Right atrium auricular region (tissue), 2 donors: ENCODE measurements around the gene LMTK2. TPM values are rescaled to one million over a fixed set of nuclear protein-coding genes. Genes with fewer than 3 reads are reported as not detected.

Experiments
- DNase-seq: peaks from one replicate; pipeline ENCODE4 v3.0.0-alpha.2; 2019; ENCODE audit warnings: low spot score
- H3K27ac ChIP-seq, 2 donors: fragments of 200-600 bp; sonication (generic); 1 replicate in 1 of 2; 2 replicates in 1 of 2; pipeline ENCODE4 v1.5.1; 2016 to 2019
- H3K27me3 ChIP-seq, 2 donors: fragments of 200-600 bp; sonication (generic); one replicate each; pipeline versions ENCODE4 v1.5.1 to v1.6.0; 2017 to 2019
- H3K36me3 ChIP-seq: fragments of 200-600 bp; sonication (generic); one replicate; pipeline ENCODE4 v1.5.1; 2016
- H3K4me1 ChIP-seq, 2 donors: fragments of 200-600 bp; sonication (generic); one replicate each; pipeline versions ENCODE4 v1.5.1 to v1.6.0; 2017 to 2019
- H3K4me3 ChIP-seq, 2 donors: fragments of 200-600 bp; sonication (generic); 1 replicate in 1 of 2; 2 replicates in 1 of 2; pipeline ENCODE4 v1.5.1; 2017 to 2019; ENCODE audit warnings: mild to moderate bottlenecking in 1 of 2, moderate library complexity in 1 of 2
- H3K9me3 ChIP-seq, 2 donors: fragments of 200-600 bp; sonication (generic); one replicate each; pipeline ENCODE4 v1.5.1; 2019
- CTCF ChIP-seq, 2 donors: fragments of 200-600 bp; sonication (generic); IDR thresholded peaks; one replicate each; pipeline ENCODE4 v1.5.1; 2019; ENCODE audit warnings: antibody characterized with exemption in 2 of 2
- total RNA-seq, 2 donors: library from RNA; depleted of rRNA; stranded (reverse); fragments of >200 nt; gene quantifications; one replicate each; pipeline ENCODE4 v1.1.0, GENCODE V29; 2016

LMTK2 gene
- total RNA-seq, 2 donors from 2014 or later, result 39.2 to 54.1 TPM

- H3K9me3 ChIP-seq, result no peaks in the 10 kb centered on the region
- no peaks in the 10 kb centered on the region for H3K27me3 ChIP-seq
- H3K4me1 ChIP-seq, result peaks cover 0 to 12% of the 10 kb centered on the region in 2 donors
- no peak overlapping the region for H3K4me3 ChIP-seq
- H3K36me3 ChIP-seq, result peaks cover 13% of the 10 kb centered on the region
- H3K27ac ChIP-seq, result no peak overlapping the region
- DNase-seq, result no peak
- no peak for TF ChIP-seq CTCF (IDR thresholded peaks at IDR 0.05)
Measured at GRCh38 chr7:98171449-98171848, 64.8 kb downstream of the LMTK2 start.

GRCh38 chr7:98174334-98175259 lies 67.9 kb downstream of the LMTK2 start:
- Histone ChIP-seq H3K4me3 (no peak overlapping the region), H3K27ac (peak overlapping the region; percentile 44 to 66), H3K9me3 (no peaks in the 10 kb centered on the region), H3K27me3 (no peaks in the 10 kb centered on the region), H3K36me3 (peaks cover 13% of the 10 kb centered on the region), H3K4me1 (peaks cover 0 to 26% of the 10 kb centered on the region in 2 donors)
- no peak for TF ChIP-seq CTCF (IDR thresholded peaks at IDR 0.05)
- no peak for DNase-seq

GRCh38 chr7:98175260-98175940 lies 68.7 kb downstream of the LMTK2 start:
- no peaks in the 10 kb centered on the region for H3K9me3 ChIP-seq
- no peak for DNase-seq
- H3K36me3 ChIP-seq, result peaks cover 13% of the 10 kb centered on the region
- no peak overlapping the region for H3K4me3 ChIP-seq
- TF ChIP-seq CTCF (IDR thresholded peaks at IDR 0.05), result no peak
- H3K4me1 ChIP-seq, result peaks cover 0 to 26% of the 10 kb centered on the region in 2 donors
- peak overlapping the region in 1 of 2 donors; percentile 66 for H3K27ac ChIP-seq
- H3K27me3 ChIP-seq, result no peaks in the 10 kb centered on the region

- no peak overlapping the region for H3K4me3 ChIP-seq
- no peaks in the 10 kb centered on the region for H3K27me3 ChIP-seq
- H3K27ac ChIP-seq, result peak overlapping the region; percentile 73 to 79
- no peak for TF ChIP-seq CTCF (IDR thresholded peaks at IDR 0.05)
- H3K36me3 ChIP-seq, result peaks cover 9% of the 10 kb centered on the region
- H3K4me1 ChIP-seq, result peaks cover 0 to 26% of the 10 kb centered on the region in 2 donors
- no peak for DNase-seq
- no peaks in the 10 kb centered on the region for H3K9me3 ChIP-seq
Measured at GRCh38 chr7:98177553-98177952, 70.9 kb downstream of the LMTK2 start.

- Histone ChIP-seq H3K9me3 (no peaks in the 10 kb centered on the region), H3K27ac (peak overlapping the region; percentile 73 to 79), H3K36me3 (peaks cover 6% of the 10 kb centered on the region), H3K27me3 (no peaks in the 10 kb centered on the region), H3K4me1 (peaks cover 0 to 26% of the 10 kb centered on the region in 2 donors), H3K4me3 (no peak overlapping the region)
- no peak for TF ChIP-seq CTCF (IDR thresholded peaks at IDR 0.05)
- no peak for DNase-seq
Measured at GRCh38 chr7:98178321-98178720, 71.7 kb downstream of the LMTK2 start.
